Stimulated activated CD8-positive, alpha-beta memory T cell treated with anti-CD3 and anti-CD28 coated beads, Interleukin-4, amount 100 ng/mL, for 1 hour (primary cell): ENCODE data around the gene SPATA6L.
A peak's percentile ranks its signal among the peaks of the same experiment; 100 is the strongest.
"Not testable (repeated sequence)": the region's sequence is repeated elsewhere in the genome, so short reads cannot be mapped to it uniquely, and the experiment has no call there.

Experiments
- DNase-seq, 2 donors: peaks; one replicate each; pipeline ENCODE4 v3.0.0-alpha.2; 2020; ENCODE audit warnings: low read depth in 2 of 2, low spot score in 1 of 2

The SPATA6L gene

DNA sequence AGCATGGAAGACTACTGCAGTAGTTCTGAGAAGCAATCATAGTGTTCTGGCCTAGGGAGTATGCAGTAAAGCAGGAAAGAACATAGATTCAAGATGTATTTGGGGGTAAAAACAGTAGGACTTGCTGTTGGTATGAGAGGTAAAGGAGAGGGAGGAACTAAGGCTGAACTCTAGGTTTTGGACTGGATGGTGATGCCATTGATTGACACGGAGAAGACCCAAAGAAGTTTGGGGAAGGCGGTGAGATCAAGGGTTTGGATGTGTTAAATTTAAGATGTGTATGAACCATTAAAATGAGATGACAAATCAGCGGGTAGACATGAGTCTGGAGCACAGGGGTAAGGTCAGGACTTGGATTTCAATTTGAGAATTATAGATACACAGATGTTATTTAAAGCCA lies 11.1 kb upstream of the SPATA6L start:
- no peak for DNase-seq

DNA sequence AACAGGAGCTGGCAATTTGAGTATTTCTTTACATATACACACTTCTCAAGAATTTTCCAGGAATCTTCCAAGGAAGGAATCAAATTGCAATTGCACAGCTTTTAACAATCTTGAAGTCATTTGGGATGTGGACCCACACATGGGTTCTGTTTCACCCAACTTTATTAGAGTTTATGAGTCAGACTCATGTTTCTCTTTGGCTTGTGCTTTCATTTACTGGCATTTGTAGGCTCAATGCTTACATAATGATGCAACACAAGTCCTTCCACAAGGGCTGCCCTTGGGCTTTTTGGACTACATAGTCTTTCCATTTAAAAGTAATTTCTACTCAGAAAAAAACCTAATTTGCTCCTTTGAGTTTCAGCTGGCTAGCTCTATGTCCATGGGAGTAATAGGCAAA lies 8.5 kb upstream of the SPATA6L start:
- no peak for DNase-seq

DNA sequence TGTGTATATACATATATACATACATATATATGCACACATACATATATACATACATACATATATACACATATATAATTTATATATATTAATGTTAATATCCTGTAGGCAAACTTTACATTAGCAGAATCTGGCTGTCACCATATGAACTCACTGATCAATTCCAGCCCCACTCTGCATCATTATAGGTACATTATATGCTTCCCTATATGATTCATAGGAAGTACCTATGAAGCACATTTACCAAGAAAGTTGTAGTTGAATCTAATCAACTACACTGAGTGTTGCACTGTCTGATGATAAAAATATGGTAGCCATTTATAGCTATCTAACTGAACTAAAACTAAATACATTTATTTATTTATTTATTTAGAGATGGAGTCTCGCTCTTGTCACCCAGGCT lies 5.5 kb upstream of the SPATA6L start:
- DNase-seq: no peak

GRCh38 chr9:4670591-4670990 lies 4.3 kb upstream of the SPATA6L start:
- DNase-seq: no peak

- DNase-seq: no peak
Observed at GRCh38 chr9:4669890-4670289, 3.6 kb upstream of the SPATA6L start.

DNA sequence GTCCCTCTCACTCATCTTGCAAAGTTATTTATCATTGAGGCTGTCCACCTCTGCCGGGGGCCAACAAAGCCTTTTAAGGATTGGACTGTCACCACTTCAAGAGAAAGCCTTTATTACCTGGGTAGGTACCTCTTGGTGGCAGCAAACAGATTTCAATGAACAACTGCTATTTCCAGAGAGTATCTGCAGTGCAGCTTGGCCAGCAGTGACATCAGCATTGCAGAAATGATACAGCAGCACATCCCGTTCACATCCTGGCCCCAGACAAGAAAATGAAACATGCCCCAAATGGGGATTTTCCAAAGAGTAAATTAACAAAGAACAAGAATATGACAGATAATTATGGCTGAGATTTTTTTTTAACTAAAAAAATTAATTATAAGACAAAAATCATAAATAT lies 2.3 kb upstream of the SPATA6L start:
- DNase-seq: no peak

- no peak for DNase-seq
Observed at GRCh38 chr9:4667681-4668080, 1.4 kb upstream of the SPATA6L start.

DNA sequence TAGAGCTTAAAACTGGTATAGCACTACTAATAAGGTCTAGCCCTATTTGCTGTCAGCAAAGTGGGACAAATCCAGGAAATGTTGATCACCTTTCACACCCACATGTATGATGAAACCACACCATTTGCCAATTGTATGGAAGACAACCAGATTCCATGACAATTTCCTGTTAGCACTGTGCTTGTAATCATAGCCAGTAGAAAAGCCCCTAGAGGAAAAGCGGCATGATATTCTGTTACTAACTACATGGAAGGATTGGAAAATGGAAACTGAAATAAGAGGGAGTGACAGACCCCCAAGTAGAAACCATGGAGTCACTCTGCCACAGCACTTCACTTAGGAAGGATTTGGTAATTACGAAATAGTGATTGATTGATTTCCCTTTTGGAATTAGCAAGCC lies 923 bp downstream of the SPATA6L start:
- no peak for DNase-seq

DNA sequence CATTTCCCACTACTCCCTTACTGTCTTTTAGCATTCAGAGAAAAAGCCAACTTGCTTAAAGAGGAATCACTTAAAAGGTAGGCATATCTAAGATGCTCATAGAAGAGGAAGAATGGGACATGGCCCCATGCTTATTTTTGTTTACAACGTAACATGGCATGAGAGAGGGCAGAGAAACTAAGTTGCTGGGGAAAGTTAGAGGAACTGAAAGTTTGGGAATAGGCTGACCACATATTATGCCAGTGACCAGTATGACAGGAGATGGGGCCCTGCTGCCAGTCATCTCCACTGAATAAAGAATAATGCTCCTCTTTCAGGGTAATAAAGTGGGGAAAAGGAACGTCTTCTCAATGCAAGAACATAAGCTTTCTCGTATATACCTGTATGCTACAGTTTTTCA lies 2.3 kb downstream of the SPATA6L start:
- DNase-seq: no peak

- DNase-seq: no peak
Observed at GRCh38 chr9:4662989-4663792, 3.1 kb downstream of the SPATA6L start.

DNA sequence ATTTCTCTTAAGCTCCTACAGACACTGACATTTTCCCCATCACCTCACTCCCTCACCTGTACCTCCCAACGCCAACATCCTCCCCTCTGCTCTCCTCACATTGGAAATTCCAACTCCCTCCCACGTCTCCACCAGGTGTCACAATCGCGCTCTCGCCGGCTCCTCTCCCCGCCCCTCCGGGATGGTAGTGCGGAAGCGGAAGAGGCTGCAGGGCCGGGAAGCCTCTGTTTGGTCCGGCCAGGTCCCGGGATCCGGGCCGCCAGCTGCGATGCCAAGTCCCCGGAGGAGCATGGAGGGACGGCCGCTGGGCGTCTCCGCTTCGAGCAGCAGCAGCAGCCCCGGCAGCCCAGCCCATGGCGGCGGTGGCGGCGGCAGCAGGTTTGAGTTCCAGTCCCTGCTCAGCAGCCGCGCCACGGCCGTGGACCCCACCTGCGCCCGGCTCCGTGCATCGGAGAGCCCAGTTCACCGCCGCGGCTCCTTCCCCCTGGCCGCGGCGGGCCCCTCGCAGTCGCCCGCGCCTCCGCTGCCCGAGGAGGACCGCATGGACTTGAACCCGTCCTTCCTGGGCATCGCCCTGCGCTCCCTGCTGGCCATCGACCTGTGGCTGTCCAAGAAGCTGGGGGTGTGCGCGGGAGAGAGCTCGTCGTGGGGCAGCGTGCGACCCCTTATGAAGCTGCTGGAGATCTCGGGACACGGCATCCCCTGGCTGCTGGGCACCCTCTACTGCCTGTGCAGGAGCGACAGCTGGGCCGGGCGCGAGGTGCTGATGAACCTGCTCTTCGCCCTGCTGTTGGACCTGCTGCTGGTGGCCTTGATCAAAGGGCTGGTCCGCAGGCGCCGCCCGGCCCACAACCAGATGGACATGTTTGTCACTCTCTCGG lies 3.9 kb downstream of the SPATA6L start, which contains the start of gene PLPP6:
TSS of gene PLPP6 (plus strand) at position 187 of the 881 bp plus-strand sequence. CDS start at position 269, 82 bp downstream.
- DNase-seq: peak in 1 of 2 donors; percentile 48

DNA sequence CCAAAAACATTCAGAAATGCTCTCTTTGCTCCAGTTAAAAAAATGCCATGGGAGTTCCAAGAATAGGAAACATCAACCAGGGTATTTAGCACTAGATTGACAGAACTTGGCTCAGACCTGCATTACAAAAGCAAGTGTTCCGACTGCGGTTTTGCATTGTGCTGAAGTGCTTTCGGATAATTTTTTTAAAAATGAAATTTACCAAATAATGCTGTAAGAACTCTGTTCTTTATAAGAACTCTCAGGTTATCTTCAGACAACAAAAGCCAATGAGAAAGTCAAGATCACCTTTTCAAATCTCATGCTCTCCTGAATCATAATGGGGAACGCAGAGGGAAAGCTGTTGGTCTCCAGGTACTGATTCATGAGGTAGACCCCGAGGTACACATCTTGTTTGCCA lies 4.7 kb downstream of the SPATA6L start:
- DNase-seq: no peak

DNA sequence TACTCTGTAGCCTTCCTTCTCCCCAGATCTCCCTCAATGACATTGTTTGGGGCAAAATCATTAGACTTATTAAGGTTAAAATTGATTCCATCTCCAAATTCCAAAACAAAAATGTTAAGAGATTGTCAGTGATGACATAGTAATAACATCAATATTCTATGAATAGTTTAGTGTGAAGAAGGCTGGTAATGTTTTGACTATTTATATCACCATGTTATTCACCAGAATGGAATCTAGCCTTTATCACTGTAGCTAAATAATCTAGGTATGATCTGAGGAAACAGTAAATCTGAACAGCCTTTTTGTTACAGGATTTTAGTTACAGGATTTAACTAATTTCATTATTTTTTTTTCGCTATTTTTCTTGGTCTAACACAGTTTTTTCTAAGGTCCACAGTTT lies 5.1 kb downstream of the SPATA6L start:
- no peak for DNase-seq

DNA sequence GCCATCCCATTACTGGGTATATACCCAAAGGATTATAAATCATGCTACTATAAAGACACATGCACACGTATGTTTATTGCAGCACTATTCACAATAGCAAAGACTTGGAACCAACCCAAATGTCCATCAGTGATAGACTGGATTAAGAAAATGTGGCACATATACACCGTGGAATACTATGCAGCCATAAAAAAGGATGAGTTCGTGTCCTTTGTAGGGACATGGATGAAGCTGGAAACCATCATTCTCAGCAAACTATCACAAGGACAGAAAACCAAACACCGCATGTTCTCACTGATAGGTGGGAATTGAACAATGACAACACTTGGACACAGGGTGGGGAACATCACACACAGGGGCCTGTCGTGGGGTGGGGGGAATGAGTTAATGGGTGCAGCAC lies 5.6 kb downstream of the SPATA6L start:
- not testable (repeated sequence) for DNase-seq

DNA sequence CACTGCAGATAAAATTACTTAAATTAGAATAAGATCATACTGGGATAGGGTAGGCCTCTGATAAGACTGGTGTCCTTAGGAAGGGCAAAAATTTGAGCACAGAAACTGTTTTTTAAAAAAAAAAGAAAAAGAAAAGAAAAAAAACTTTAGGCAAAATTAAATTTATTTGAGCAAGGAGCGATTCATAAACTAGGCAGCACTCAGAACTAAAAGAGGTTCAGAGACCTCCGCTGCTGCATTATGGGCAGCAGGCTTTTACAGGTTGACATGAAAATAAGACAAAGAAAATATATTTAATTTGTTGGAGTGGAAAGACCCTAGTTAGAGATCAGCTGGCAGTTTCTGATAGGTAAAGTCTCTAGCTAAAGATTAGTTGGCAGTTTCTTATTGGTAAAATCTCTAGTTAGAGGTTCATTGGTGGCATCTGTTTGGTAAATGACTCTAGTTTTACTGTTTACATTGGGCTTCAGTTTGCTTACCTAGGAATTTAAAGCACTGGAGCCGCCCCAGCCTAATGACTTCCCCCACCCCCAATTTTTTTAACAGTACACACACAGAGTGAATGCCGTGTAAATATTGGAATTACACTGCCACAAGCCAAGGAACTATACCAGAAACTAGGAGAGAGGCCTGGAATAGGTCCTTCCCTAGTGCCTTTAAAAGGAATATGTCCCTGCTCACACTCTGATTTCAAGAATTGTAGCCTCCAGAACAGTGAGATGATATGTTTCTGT lies 8.7 kb downstream of the SPATA6L start:
- no peak for DNase-seq

DNA sequence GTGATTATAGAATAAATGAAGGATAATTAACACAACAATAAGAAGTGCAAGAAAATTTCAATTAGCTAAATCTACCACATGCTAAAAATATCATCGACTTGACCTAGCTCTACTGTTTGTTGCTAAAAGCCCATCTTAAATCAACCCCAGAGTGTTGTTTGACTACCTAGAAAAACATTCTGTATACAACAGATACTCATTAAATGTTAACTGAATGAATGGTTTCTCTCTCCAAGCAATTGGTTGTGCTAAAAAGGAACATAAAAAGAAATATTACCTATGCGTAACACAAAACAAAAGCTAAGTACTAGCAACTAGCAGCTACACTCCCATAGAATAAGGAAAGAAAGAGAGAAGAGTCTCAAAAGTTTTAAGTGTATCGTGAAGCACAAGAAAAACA lies 9.7 kb downstream of the SPATA6L start:
- no peak for DNase-seq

- not testable (repeated sequence) for DNase-seq
Observed at GRCh38 chr9:4656196-4656595, 10.1 kb downstream of the SPATA6L start.

DNA sequence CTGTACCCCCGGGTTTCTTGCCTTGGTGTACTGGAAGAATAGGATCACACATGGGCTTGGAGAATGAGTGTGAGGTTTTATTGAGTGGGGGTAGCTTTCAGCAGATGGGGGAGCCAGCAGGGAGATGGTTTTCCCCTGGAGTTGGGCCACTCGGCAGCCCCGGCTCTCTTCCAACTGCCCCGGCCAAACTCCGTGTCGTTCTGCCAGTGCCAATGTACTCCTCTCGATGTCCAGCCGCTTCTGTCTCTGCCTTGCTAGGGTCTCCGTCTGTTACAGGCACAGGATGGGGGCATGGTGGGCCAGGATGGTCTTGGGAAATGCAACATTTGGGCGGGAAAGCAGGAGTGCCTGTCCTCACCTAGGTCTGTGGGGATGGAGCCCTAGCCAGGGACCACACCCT lies 11.7 kb downstream of the SPATA6L start:
- no peak for DNase-seq

DNA sequence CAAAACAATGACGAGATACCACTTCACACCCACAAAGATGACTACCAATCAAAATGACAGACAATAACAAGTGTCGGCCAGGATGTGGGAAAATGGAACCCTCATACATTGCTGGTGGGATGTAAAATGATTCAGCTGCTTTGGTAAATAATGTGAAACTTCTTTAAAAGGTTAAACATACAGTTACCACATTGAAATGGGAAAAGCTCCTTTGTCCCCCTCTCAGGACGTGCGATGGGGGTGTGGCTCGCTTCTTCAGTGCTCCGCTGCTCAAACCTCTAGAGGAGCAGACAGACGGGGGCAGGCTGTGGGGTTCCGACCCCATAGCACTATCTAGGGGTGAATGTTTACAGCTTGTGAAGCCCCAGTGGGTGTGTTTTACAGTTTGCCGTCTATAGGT lies 12.2 kb downstream of the SPATA6L start:
- no peak for DNase-seq

GRCh38 chr9:4642351-4642750 lies 23.9 kb downstream of the SPATA6L start:
- no peak for DNase-seq

- DNase-seq: no peak
Observed at GRCh38 chr9:4640027-4640426, 26.3 kb downstream of the SPATA6L start.

- no peak for DNase-seq
Observed at GRCh38 chr9:4639420-4639819, 26.9 kb downstream of the SPATA6L start.
